ENCODE measurements around the gene P2RX3. TPM values are rescaled to one million over a fixed set of nuclear protein-coding genes. Genes with fewer than 3 reads are reported as not detected.
A peak's percentile ranks its signal among the peaks of the same experiment; 100 is the strongest.
"Not testable (repeated sequence)": the region's sequence is repeated elsewhere in the genome, so short reads cannot be mapped to it uniquely, and the experiment has no call there.

Gene P2RX3
- total and polyA plus RNA-seq, 5 donors: 0.20 TPM; not detected in 4

DNA sequence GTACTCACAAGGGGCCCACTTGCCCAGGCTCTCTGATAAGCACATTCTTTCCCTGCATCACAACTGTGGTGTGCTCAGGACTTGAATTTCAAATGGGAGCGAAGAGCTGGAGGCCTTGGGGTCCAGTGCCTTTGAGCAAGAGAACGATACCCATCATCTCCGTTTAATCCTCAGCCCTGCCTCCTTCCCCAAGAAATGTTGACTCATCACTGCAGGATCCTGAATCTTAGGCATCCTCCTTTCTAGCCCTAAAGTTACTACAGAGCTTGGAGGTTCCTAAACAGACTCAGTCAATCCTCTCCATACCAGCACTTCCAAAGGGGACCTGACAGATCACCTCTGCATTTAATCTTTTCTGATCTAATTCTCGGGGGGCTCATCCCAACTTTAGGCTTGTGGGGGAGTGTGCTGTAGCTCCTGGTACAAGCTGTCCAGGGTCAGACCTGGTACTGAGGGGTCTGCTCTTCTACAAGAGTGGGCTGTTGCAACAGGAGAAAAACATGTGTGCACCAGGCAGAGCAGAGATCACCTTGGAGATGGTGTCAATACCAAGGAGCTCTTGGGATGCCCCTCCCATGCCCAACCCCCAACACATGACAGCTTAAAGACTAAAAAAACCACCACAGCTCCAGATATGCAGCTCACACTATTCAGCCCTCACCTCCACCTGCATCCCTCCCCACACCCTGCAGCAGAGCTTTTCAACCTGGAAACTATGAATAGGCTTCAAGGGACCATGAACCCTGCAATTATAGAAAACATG is 56.2 kb downstream of the P2RX3 start:
- H3K4me1 ChIP-seq (ENCODE audit: control insufficient read depth, insufficient read depth, low read length): no peaks in the 10 kb centered on the region
- WGBS: 80% methylated on average over 4 of the region's 4 CpGs
- ATAC-seq: no peak
- no peaks in the 10 kb centered on the region for H3K27me3 ChIP-seq (ENCODE audit: control insufficient read depth, insufficient read depth)
- H3K9me3 ChIP-seq (ENCODE audit: control insufficient read depth, low read length): no peaks in the 10 kb centered on the region
- no peak overlapping the region for H3K4me3 ChIP-seq (ENCODE audit: low read length)
- no peak overlapping the region for H3K27ac ChIP-seq (ENCODE audit: low read length)
- intact Hi-C loops (cut with DNase I): no loop called here
- no peak for DNase-seq

DNA sequence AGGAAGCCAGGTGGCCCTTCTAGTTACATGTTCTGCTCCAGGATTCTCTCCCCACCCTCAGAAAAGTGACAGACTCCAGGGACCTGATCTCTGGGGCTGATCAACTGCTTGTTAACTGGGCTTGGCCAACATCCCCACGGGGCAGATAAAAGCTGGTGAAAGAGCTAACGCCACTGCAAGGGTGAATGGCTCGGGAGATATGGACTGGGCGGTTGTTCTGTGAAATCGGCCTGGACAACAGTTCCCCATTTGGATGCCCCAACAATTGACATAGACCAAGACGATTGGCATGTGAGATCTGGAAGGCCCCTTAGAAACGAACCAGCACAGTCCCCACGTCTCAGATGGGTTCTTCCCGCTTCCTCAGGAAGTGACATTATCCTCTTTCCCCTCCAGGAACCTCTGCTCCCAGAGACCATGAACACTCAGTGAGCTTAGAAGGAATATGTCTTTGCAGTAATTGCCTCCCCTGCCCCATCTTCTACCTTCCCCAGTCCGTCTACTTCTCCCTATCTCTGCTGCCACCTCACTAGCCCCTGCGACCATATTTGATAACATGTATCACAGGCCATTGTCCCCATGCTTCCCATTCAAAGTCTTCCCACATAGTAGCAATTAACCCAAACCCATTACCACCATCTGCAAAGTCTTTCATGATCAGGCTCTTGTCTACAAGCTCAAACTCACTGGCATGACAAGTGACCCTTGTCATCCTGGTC is 57.9 kb downstream of the P2RX3 start:
- ATAC-seq: no peak

DNA sequence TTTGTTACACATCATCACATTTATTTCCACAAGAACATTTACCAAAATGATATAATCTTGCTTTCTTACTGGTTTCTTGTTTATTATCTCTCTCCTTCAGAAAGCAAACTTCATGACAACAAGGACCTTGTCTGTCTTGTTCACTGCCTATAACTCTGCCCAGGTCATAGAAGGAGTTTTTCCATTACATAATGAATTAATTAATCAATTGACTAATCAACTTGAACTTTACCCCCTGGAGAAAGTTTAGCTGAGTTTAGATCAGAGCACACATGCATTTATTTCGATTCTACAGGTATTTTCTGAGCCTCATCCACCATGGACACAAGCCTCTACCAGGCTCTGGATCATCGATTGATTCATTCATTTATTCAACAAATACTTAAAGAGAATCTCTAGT is 58.6 kb downstream of the P2RX3 start:
- H3K4me3 ChIP-seq (ENCODE audit: low read length): no peak overlapping the region
- no peak overlapping the region for H3K27ac ChIP-seq (ENCODE audit: low read length)
- no peak for DNase-seq
- H3K27me3 ChIP-seq (ENCODE audit: control insufficient read depth, insufficient read depth): no peaks in the 10 kb centered on the region
- no peak for ATAC-seq
- no peaks in the 10 kb centered on the region for H3K4me1 ChIP-seq (ENCODE audit: control insufficient read depth, insufficient read depth, low read length)
- H3K9me3 ChIP-seq (ENCODE audit: control insufficient read depth, low read length): no peaks in the 10 kb centered on the region
- 71% methylated on average over 2 of the region's 2 CpGs for WGBS
- intact Hi-C loops (cut with DNase I): no loop called here

More for the DNA sequence above, 57.9 kb downstream of the P2RX3 start:
- WGBS: 79% methylated on average over 11 of the region's 11 CpGs
- Histone ChIP-seq H3K27me3 (ENCODE audit: control insufficient read depth, insufficient read depth) (no peaks in the 10 kb centered on the region), H3K4me1 (ENCODE audit: control insufficient read depth, insufficient read depth, low read length) (no peaks in the 10 kb centered on the region), H3K9me3 (ENCODE audit: control insufficient read depth, low read length) (no peaks in the 10 kb centered on the region), H3K27ac (ENCODE audit: low read length) (no peak overlapping the region), H3K4me3 (ENCODE audit: low read length) (no peak overlapping the region)
- intact Hi-C loops (cut with DNase I): no loop called here
- DNase-seq: no peak

DNA sequence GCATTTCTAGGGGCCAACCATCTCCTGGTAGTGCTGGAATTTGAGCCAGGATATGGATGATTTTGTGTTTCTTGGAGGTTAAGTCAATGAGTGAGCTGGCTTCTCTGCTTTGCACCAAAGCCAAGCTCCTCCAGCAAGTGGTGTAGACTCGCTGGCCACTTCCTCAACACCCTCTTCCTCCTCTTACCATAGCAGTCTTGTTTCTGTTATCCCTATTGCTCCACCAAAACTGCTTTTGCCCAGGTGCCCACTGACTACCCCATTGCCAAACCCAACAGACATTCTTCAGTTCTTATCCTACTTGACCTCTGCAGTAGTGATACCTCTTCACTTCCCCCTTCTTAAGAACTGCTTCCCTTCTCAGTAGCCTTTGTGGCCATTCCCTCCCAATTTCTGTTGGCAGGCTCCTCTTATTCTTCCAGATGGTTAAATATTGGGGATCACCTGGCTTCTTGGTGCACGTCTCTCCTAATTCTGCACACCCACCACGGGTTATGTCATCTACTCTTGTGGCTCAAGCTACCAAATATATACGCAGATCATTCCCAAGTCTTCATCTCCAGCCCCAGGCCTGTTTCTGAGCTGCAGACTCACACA is 59.3 kb downstream of the P2RX3 start:
- 83% methylated on average over 4 of the region's 4 CpGs for WGBS
- no peaks in the 10 kb centered on the region for H3K9me3 ChIP-seq (ENCODE audit: control insufficient read depth, low read length)
- DNase-seq (no peak), ATAC-seq (no peak)
- H3K27me3 ChIP-seq (ENCODE audit: control insufficient read depth, insufficient read depth): no peaks in the 10 kb centered on the region
- intact Hi-C loops (cut with DNase I): no loop called here
- no peak overlapping the region for H3K27ac ChIP-seq (ENCODE audit: low read length)
- H3K4me3 ChIP-seq (ENCODE audit: low read length): no peak overlapping the region
- no peaks in the 10 kb centered on the region for H3K4me1 ChIP-seq (ENCODE audit: control insufficient read depth, insufficient read depth, low read length)

- no peak overlapping the region for H3K27ac ChIP-seq (ENCODE audit: low read length)
- no peaks in the 10 kb centered on the region for H3K27me3 ChIP-seq (ENCODE audit: control insufficient read depth, insufficient read depth)
- no peaks in the 10 kb centered on the region for H3K4me1 ChIP-seq (ENCODE audit: control insufficient read depth, insufficient read depth, low read length)
- ATAC-seq (no peak), DNase-seq (no peak)
- H3K4me3 ChIP-seq (ENCODE audit: low read length): no peak overlapping the region
- H3K9me3 ChIP-seq (ENCODE audit: control insufficient read depth, low read length): no peaks in the 10 kb centered on the region
- 68% methylated on average over 5 of the region's 5 CpGs for WGBS
- intact Hi-C loops (cut with DNase I): no loop called here
Observed at GRCh38 chr11:57399221-57399620, 61.1 kb downstream of the P2RX3 start.

GRCh38 chr11:57399972-57400578 is 61.9 kb downstream of the P2RX3 start:
- DNase-seq (no peak), ATAC-seq (no peak)
- 92% methylated on average over 4 of the region's 4 CpGs for WGBS
- H3K9me3 ChIP-seq (ENCODE audit: control insufficient read depth, low read length): no peaks in the 10 kb centered on the region
- intact Hi-C loops (cut with DNase I): no loop called here
- H3K27me3 ChIP-seq (ENCODE audit: control insufficient read depth, insufficient read depth): no peaks in the 10 kb centered on the region
- H3K4me1 ChIP-seq (ENCODE audit: control insufficient read depth, insufficient read depth, low read length): no peaks in the 10 kb centered on the region
- no peak overlapping the region for H3K4me3 ChIP-seq (ENCODE audit: low read length)
- H3K27ac ChIP-seq (ENCODE audit: low read length): no peak overlapping the region

DNA sequence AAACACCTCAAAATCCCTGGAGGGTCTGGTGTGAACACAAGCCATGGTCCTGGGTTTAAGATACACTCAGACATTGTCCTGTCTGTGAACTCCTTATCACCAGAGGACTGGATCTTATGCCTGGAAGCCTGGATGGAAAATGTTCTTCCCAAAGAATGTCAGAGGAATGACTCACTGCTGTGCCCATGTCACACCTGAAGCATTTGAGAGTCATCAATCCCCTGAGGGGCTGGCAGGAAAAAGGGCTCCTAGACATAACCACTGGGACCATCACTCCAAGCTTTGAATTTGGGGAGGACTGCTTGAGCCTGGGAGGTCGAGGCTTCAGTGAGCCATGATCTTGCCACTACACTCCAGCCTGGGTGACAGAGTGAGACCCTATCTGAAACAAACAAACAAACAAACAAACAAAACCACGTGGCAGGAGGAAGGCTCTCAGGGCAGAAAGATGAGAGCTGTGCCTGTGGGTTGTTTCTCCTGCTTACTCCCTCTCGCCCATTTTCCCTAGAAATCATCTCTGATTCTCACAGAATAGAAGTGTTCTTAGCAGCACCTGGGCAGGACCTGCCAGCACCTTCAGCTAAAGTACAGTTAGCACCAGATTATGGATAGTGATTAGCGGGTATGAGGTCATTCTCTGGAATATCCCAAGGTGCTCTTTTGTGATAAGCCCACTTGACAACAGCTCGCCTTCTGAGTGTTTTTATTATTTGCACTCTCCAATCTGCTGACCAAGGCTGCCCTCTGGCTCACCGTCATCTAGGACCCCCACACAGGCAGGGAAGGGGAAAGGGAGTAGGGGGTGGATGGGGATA is 64.2 kb downstream of the P2RX3 start:
- Histone ChIP-seq H3K4me3 (ENCODE audit: low read length) (no peak overlapping the region), H3K27ac (ENCODE audit: low read length) (no peak overlapping the region), H3K9me3 (ENCODE audit: control insufficient read depth, low read length) (no peaks in the 10 kb centered on the region), H3K4me1 (ENCODE audit: control insufficient read depth, insufficient read depth, low read length) (peaks cover 8% of the 10 kb centered on the region), H3K27me3 (ENCODE audit: control insufficient read depth, insufficient read depth) (no peaks in the 10 kb centered on the region)
- DNase-seq (no peak), ATAC-seq (no peak)
- intact Hi-C loops (cut with DNase I): no loop called here
- 52% methylated on average over 6 of the region's 6 CpGs for WGBS

- 76% methylated on average over 6 of the region's 6 CpGs for WGBS
Observed at GRCh38 chr11:57403003-57403801, 65.0 kb downstream of the P2RX3 start.

DNA sequence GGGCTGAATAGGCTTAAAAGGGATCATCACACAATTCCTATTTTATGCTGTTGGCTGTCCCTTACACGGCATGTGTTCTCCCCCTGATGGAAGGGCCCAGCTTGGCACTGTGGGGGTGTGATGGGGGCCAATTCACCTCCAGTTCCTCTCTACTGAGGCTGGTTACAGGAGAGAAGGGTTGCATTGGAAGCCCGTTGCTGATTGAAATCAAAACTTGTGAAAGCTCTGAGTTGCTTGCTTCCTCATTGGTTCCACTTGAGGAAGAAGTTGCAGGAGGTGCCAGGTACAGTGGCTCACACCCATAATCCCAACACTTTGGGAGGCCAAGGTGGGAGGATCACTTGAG is 65.6 kb downstream of the P2RX3 start:
- intact Hi-C loops (cut with DNase I): no loop called here
- ATAC-seq (no peak), DNase-seq (no peak)
- WGBS: 88% methylated on average over 2 of the region's 2 CpGs
- Histone ChIP-seq H3K4me3 (ENCODE audit: low read length) (no peak overlapping the region), H3K9me3 (ENCODE audit: control insufficient read depth, low read length) (no peaks in the 10 kb centered on the region), H3K4me1 (ENCODE audit: control insufficient read depth, insufficient read depth, low read length) (peaks cover 8% of the 10 kb centered on the region), H3K27me3 (ENCODE audit: control insufficient read depth, insufficient read depth) (no peaks in the 10 kb centered on the region), H3K27ac (ENCODE audit: low read length) (no peak overlapping the region)

More at GRCh38 chr11:57403003-57403801, 65.0 kb downstream of the P2RX3 start:
- H3K4me3 ChIP-seq (ENCODE audit: low read length); H3K9me3 ChIP-seq (ENCODE audit: control insufficient read depth, low read length); ATAC-seq; H3K27me3 ChIP-seq (ENCODE audit: control insufficient read depth, insufficient read depth); intact Hi-C loops (cut with DNase I); DNase-seq; H3K4me1 ChIP-seq (ENCODE audit: control insufficient read depth, insufficient read depth, low read length); H3K27ac ChIP-seq (ENCODE audit: low read length): not testable (repeated sequence)

DNA sequence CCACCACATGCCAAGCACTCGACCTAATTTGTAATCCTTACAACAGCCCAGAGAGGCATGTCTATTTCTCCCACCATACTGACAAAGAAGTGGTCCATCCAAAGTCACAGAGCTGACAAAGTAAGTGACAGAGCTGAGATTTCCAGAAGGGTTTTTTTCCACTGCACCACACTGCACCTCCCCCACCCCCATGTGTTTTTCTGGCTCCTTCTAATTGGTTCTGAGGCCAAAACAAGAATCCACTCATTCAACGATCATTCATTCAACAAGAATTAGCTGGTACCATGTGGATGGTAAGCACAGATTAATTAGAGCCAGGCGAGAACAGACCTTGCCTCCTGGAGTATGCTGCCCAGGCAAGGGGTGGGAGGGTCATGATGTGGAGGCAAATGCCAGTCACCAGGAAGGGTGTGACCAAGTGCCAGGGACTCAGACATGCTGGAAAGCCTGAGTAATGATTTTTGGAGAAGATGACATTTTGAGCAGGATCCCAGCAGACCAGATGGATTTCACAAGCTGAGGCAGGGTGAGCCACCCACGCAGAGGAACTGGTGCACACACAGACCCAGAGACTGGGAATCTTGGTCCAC is 67.2 kb downstream of the P2RX3 start:
- DNase-seq (peak in 2 of 3 donors; percentile 27 to 52), ATAC-seq (peak; percentile 29 to 42)
- Histone ChIP-seq H3K27me3 (ENCODE audit: control insufficient read depth, insufficient read depth) (no peaks in the 10 kb centered on the region), H3K27ac (ENCODE audit: low read length) (no peak overlapping the region), H3K9me3 (ENCODE audit: control insufficient read depth, low read length) (no peaks in the 10 kb centered on the region), H3K4me3 (ENCODE audit: low read length) (no peak overlapping the region), H3K4me1 (ENCODE audit: control insufficient read depth, insufficient read depth, low read length) (peaks cover 8% of the 10 kb centered on the region)
- 81% methylated on average over 4 of the region's 4 CpGs for WGBS
- intact Hi-C loops (cut with DNase I): no loop called here
